CD4-positive, alpha-beta T cell treated with Interleukin-4 for 1 hour (primary cell): ENCODE data around the gene ZCCHC18.

Experiments used
- DNase-seq, 2 donors: peaks; one replicate each; pipeline ENCODE4 v3.0.0-alpha.2; 2020 to 2022

ZCCHC18 gene

DNA sequence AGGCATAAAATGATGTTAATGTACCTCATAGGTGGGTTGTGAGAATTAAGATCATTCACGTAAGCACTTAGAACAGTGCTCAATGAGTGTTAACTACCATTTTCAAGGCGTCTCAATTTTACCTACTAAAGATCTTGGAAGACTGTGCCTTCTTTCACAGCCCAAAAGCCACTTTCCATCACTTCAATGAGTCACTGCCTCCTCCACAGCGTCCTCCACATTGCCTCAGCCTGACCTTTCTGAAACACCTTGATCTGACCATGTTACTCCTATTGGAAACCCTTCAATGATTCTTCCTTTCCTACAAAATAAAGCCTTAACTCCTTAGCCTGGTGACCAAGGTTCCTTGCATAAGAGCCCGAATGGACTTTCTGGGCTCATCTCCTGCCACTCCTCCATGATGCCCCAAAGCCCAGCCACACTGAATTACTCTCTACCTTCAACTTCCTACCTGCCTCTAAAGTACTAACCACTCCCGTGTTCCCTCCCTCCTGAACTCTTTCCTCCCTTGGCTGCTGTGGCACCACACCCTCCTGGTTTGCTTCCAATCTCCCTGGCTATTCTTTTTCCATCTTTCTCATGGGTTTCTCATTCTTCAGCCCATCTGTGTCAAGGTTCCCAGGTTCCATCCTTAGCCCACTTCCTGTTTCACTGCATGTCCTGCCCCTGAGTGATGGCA is 22.4 kb downstream of the ZCCHC18 start:
- no peak for DNase-seq

DNA sequence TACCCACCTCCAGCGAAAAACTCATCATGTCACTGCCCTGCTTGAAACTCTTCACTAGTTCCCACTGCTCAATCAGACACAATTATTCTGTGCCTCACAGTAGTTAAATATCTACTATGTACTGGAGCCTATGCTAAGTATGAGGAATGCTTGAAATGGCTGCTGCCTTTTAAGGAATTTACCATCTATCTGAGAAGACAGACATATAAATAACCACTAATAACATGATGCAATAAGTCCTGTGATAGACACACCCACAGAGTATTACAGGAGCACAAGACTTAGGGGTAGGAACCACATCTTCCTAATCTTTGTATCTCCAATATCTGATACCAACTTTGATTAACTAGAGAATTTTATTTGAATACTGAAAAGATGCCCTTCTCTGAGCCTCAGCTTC is 23.4 kb downstream of the ZCCHC18 start:
- no peak for DNase-seq

DNA sequence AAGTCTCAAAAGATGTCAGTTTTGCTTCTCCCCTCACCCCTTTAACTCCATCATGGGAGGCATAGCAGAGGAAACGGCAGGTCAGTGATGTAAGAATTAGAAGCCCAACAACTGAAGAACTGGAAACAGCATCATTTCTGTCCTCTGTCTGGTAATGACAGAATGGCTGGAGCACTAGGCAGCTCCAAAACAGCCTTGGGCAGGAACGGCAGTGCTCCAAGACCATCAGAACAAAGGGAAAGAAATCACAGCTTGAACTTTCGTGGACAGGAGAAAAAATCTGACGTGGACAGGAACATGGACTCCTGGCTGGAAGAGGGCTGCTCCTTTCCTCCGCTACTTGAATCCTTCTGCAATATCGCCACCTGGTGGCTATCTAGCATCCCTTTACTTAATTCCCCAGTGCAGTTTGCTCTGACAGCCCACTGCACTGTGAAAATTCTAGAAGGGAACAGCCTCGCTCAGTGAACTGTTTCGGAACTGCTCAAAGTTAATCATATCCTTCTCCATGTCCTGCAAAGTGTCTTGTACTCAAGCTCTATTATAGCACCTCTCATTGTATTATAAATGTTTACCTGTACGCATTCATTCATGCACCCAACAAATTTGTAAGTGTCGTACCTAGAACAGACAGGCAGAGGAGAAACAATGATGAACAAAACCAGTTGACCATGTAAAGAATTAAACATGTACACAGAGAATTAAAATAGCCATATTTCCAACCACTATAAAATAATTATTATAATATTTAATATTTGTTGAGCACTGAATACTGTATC is 24.1 kb downstream of the ZCCHC18 start:
- DNase-seq, result peak; percentile 63 to 69

DNA sequence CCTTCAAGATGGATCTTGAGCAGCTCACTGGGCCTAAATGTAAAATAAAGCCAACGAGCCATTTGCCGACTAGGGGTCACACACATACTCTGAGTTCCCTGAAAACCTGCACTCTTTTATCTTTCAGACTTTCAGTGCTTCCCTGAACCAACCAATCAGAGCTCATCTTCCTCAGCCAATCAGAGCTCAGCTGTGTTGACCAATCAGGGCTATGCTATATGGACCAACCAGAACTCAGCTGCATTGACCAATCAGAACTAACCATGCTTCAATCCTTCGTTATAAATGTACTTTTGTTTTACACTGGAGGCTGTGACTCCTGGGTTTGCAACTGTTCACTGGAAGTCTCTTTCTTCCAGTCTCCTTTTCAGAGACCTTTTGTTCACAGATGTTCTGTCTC is 25.2 kb downstream of the ZCCHC18 start:
- no peak for DNase-seq

DNA sequence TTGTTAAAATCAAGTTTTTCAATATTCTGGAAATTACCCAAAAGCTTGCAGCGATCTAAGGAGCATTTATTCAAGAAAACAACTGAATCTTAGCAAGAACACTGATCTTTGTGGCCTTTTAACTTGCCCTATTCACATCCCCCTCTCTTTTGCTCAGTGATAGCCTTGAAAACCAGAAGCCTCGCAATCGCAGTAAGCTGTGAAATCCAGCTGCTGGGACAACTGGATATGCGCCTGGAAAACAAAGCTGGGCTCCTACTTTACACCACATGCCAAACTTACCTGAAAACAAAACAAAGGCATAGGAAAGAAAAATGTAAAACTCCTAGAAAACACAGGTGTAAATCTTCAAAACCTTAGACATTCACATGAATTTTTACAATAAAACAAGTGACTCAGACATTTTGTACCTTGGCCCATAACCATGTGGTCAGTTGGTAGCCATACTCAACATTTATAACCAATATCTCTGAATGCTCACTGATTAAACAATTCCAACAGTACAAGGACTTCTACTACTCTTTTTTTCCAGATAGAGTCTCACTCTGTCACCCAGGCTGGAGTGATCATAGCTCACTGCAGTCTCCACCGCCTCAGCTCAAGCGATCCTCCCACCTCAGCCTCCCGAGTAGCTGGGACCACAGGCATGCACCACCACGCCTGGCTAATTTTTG is 28.9 kb downstream of the ZCCHC18 start:
- no peak for DNase-seq

DNA sequence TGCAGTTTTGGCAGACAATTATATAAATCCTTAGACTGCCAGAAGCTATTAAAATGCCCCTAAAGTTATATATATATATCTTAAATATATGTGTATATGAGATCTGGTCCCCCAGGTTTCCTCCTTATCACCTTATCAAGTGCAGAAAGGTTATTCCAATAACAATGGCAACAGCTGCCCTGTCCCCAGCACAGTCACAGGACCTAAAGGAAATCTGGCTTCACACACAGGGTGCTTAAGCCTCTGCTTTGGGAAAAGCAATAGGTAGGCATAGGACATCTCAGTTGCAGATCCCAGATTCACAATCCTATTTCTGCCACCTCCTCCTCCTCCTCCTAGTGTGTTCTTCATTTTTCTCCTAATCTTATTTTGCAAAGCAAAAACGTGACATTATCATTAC is 38.7 kb downstream of the ZCCHC18 start:
- no peak for DNase-seq

DNA sequence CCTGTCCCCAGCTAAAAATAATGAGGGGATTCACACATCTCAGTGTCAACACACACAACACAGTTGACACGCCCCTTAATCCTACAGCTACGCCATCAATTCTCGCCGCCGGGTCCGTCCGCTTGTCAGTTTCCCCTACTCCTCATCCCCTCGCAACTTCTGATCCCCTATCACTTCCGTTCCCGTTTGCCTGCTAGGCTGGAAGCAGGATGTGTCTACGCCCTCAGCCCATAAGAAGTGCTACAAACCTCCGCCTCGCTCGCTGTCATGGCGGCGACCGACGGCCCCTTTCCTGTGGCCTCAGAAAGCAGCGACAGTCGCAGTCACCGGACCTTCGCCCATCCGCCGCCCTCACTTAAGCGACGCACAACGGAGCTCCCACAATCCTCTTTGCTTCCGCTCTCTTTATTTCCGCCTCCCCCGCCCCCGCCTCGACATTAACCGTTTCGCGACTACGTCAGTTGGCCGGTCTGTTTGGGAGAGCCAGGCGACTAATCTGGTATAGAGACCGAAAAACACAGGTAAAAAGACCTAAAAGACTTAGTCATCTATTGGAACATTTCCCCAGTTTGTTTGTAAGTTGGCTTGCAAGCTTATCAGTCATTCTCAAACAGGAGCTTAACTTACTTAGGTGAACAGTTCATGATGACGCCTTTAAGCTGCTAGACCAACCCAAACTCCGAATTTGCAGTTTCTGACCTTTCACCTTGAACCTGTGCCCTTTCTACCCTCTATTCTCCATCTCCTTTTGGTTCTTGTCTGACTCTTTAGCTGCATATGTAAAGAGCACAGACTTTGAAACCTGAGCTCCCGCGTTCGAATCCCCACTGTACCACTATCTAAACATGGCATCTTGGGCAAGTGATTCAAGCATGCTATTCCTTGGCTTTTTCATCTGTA is 44.6 kb downstream of the ZCCHC18 start, which contains the start of gene SLC25A53:
Gene SLC25A53, minus strand, starts transcription at position 380 of the 900 bp plus-strand sequence. CDS start 51,752 bp downstream, outside the sequence.
- DNase-seq, result peak; percentile 84 to 87
